Liver (tissue), 9 donors: ENCODE data around the gene RAI2. TPM values are rescaled to one million over a fixed set of nuclear protein-coding genes. Genes with fewer than 3 reads are reported as not detected.

ENCODE experiments used
- DNase-seq: peaks from one replicate; pipeline ENCODE4 v3.0.0-alpha.2; 2017; ENCODE audit warnings: low spot score
- H3K27ac ChIP-seq, 2 donors: one replicate each; pipeline ENCODE4 v1.7.0; 2013; ENCODE audit warnings: inconsistent platforms in 2 of 2, low read length in 2 of 2, control low read depth in 1 of 2, low read depth in 1 of 2, mild to moderate bottlenecking in 1 of 2
- H3K27me3 ChIP-seq, 4 donors: one replicate each; pipeline versions ENCODE4 v1.6.1 to v1.7.0; 2013; ENCODE audit warnings: low read length in 3 of 4, inconsistent platforms in 1 of 4, mild to moderate bottlenecking in 1 of 4, moderate library complexity in 1 of 4; ENCODE audit not compliant: control insufficient read depth in 4 of 4, insufficient read depth in 4 of 4
- H3K36me3 ChIP-seq, 4 donors: one replicate each; pipeline versions ENCODE4 v1.6.1 to v1.7.0; 2013; ENCODE audit warnings: low read length in 3 of 4, mild to moderate bottlenecking in 3 of 4, low read depth in 1 of 4, moderate library complexity in 1 of 4; ENCODE audit not compliant: control insufficient read depth in 4 of 4, insufficient read depth in 3 of 4
- H3K4me1 ChIP-seq, 4 donors: one replicate each; pipeline versions ENCODE4 v1.6.1 to v1.7.0; 2013; ENCODE audit warnings: low read length in 3 of 4, mild to moderate bottlenecking in 3 of 4, moderate library complexity in 1 of 4; ENCODE audit not compliant: control insufficient read depth in 4 of 4, insufficient read depth in 4 of 4
- H3K4me3 ChIP-seq, 3 donors: one replicate each; pipeline versions ENCODE4 v1.6.1 to v1.7.0; 2013; ENCODE audit warnings: low read length in 3 of 3, control low read depth in 1 of 3, low read depth in 1 of 3, mild to moderate bottlenecking in 1 of 3
- H3K9ac ChIP-seq, 2 donors: one replicate each; pipeline ENCODE4 v1.7.0; 2013; ENCODE audit warnings: low read length in 2 of 2, mild to moderate bottlenecking in 2 of 2, moderate library complexity in 2 of 2, control low read depth in 1 of 2, low read depth in 1 of 2
- H3K9me3 ChIP-seq, 4 donors: one replicate each; pipeline versions ENCODE4 v1.6.1 to v1.7.0; 2013; ENCODE audit warnings: low read length in 3 of 4; ENCODE audit not compliant: control insufficient read depth in 4 of 4
- EGR1 ChIP-seq, 2 donors: IDR thresholded peaks; 2 replicates each; pipeline ENCODE4 v1.6.1; 2016 to 2018; ENCODE audit warnings: antibody characterized with exemption in 2 of 2, low read depth in 2 of 2
- FOXA1 ChIP-seq: IDR thresholded peaks from 2 replicates; pipeline ENCODE4 v1.6.1; 2016; ENCODE audit warnings: antibody characterized with exemption
- FOXA2 ChIP-seq: IDR thresholded peaks from 2 replicates; pipeline ENCODE4 v1.6.1; 2016; ENCODE audit warnings: antibody characterized with exemption
- GABPA ChIP-seq, 2 donors: IDR thresholded peaks in 1 of 2; conservative IDR thresholded peaks in 1 of 2; 2 replicates each; pipeline ENCODE4 v1.6.1; 2016; ENCODE audit warnings: antibody characterized with exemption in 2 of 2, mild to moderate bottlenecking in 1 of 2, moderate library complexity in 1 of 2
- HNF4A ChIP-seq, 2 donors: conservative IDR thresholded peaks; 2 replicates each; pipeline ENCODE4 v1.6.1; 2016; ENCODE audit warnings: antibody characterized with exemption in 2 of 2, mild to moderate bottlenecking in 2 of 2
- HNF4G ChIP-seq: IDR thresholded peaks from 2 replicates; pipeline ENCODE4 v1.6.1; 2016; ENCODE audit warnings: antibody characterized with exemption
- JUND ChIP-seq, 2 donors: IDR thresholded peaks; 2 replicates each; pipeline ENCODE4 v1.6.1; 2016; ENCODE audit warnings: antibody characterized with exemption in 2 of 2
- NR2F2 ChIP-seq: IDR thresholded peaks from 2 replicates; pipeline ENCODE4 v1.6.1; 2016; ENCODE audit warnings: antibody characterized with exemption
- RAD21 ChIP-seq, 2 donors: IDR thresholded peaks; 2 replicates each; pipeline ENCODE4 v1.6.1; 2016; ENCODE audit warnings: antibody characterized with exemption in 2 of 2, mild to moderate bottlenecking in 2 of 2
- RXRA ChIP-seq, 2 donors: IDR thresholded peaks; 2 replicates each; pipeline ENCODE4 v1.6.1; 2017 to 2018; ENCODE audit warnings: antibody characterized with exemption in 2 of 2, mild to moderate bottlenecking in 1 of 2
- SP1 ChIP-seq: IDR thresholded peaks from 2 replicates; pipeline ENCODE4 v1.6.1; 2018; ENCODE audit warnings: antibody characterized with exemption, mild to moderate bottlenecking
- TAF1 ChIP-seq: conservative IDR thresholded peaks from 2 replicates; pipeline ENCODE4 v1.6.1; 2016; ENCODE audit warnings: antibody characterized with exemption, mild to moderate bottlenecking
- YY1 ChIP-seq: IDR thresholded peaks from 2 replicates; pipeline ENCODE4 v1.6.1; 2016; ENCODE audit warnings: antibody characterized with exemption, mild to moderate bottlenecking
- WGBS: extraction: QIAGEN DNeasy Blood & Tissue Kit; methylation state at CpG from one replicate; pipeline ENCODE4 v1.1.7; 2013; 5-methylcytosine and 5-hydroxymethylcytosine counted together
- polyA plus RNA-seq, 2 donors: library from polyadenylated mRNA; stranded (reverse) in 1 of 2; unstranded in 1 of 2; fragments of 200-250 nt in 1 of 2; fragments of >200 nt in 1 of 2; fragmentation: Nextera tagmentation in 1 of 2; extraction: Ambion mirVana in 1 of 2; gene quantifications; one replicate each; pipeline versions ENCODE4 v1.2.1 to v1.2.3, GENCODE V29; 2013 to 2015
- total RNA-seq, 2 donors: library from RNA; depleted of rRNA; stranded (reverse); fragments of >200 nt; gene quantifications; one replicate each; pipeline ENCODE4 v1.2.3, GENCODE V29; 2014
- TF ChIP-seq, protein P1 (sequence below): IDR thresholded peaks from 2 replicates; pipeline ENCODE4 v1.6.1; 2016; ENCODE audit warnings: antibody characterized with exemption
- TF ChIP-seq, protein P2 (sequence below): IDR thresholded peaks from 2 replicates; pipeline ENCODE4 v1.6.1; 2016; ENCODE audit warnings: antibody characterized with exemption, mild to moderate bottlenecking
- TF ChIP-seq, protein P3 (sequence below): IDR thresholded peaks from 2 replicates; pipeline ENCODE4 v1.6.1; 2016; ENCODE audit warnings: antibody characterized with exemption
- TF ChIP-seq, protein P4 (sequence below): fragments of 150-350 bp; IDR thresholded peaks from 2 replicates; pipeline ENCODE4 v1.5.1; 2017; ENCODE audit warnings: improper control_type of control experiment, low read depth, low read length; ENCODE audit not compliant: missing input control
- TF ChIP-seq, protein P5 (sequence below): IDR thresholded peaks from 2 replicates; pipeline ENCODE4 v1.6.1; 2016; ENCODE audit warnings: antibody characterized with exemption
- donor health status: healthy.
- donor health status: healthy.
- donor health status: healthy.
- donor health status: healthy.
- donor health status: healthy.

Gene RAI2
- total and polyA plus RNA-seq, 4 donors: 0.14 to 1.8 (median 0.97) TPM

DNA sequence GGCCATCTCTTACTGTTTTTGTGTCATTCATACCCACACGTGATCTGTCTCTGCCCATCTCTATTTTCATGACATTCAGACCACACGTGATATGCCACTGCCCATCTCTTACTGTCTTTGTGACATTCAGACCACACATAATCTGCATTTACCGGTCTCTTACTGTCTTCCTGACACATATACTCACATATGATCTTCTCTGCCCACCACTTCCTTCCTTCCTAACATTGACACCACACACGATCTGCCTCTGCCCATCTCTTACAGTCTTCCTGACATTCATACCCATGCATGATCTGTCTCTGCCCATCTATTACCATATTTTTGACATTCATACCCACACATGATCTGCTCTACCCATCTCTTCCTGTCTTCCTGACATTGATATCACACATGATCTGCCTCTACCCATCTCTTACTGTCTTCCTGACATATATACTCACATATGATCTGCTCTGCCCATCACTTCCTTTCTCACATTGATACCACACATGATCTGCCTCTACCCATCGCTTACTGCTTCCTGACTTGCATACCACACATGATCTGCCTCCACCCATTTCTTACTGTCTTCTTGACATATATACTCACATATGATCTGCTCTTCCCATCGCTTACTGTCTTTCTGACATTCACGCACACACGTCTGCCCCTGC lies 87.7 kb downstream of the RAI2 start:
- DNase-seq: no peak
- WGBS: 76% methylated on average over 8 of the region's 8 CpGs
- H3K27me3 ChIP-seq: peaks cover 0 to 2% (median 0%) of the 10 kb centered on the region in 4 donors
- H3K4me3 ChIP-seq: no peak overlapping the region
- no peak for TF ChIP-seq SP1
- no peak for TF ChIP-seq NR2F2
- TF ChIP-seq HNF4G: no peak
- no peak overlapping the region for H3K9ac ChIP-seq
- peaks cover 0 to 2% (median 0%) of the 10 kb centered on the region in 4 donors for H3K9me3 ChIP-seq
- no peaks in the 10 kb centered on the region for H3K4me1 ChIP-seq
- H3K27ac ChIP-seq: no peak overlapping the region
- H3K36me3 ChIP-seq: no peaks in the 10 kb centered on the region

DNA sequence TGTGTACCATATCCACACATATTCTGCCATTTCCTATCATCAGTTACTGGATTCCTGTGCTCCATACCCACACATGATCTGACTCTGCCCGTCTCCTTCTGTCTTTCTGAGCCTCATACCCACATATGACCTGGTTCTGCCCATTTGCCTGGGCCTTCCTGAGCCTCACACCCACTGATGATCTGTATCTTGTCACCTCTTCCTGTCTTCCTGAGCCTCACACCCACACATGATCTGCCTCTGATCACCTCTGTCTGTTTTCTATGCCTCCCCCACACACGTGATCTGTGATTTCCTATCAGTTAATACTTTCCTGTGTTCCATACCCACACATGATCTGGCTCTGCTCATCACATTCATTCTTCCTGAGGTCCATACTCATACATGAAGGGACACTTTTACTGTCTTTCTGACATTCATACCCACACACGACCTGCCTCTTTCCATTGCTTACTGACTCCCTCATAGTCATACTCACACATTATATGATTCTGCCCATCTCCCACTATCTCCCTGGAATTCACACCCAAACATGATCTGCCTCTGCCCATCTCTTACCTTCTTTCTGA lies 91.3 kb downstream of the RAI2 start:
- Histone ChIP-seq H3K9me3 (no peaks in the 10 kb centered on the region), H3K4me3 (no peak overlapping the region), H3K27me3 (peaks cover 0 to 2% (median 0%) of the 10 kb centered on the region in 4 donors), H3K4me1 (no peaks in the 10 kb centered on the region), H3K9ac (no peak overlapping the region), H3K27ac (no peak overlapping the region), H3K36me3 (no peaks in the 10 kb centered on the region)
- no peak for TF ChIP-seq FOXA1
- TF ChIP-seq RAD21 (IDR thresholded peaks at IDR 0.05): no peak
- no peak for TF ChIP-seq TAF1
- TF ChIP-seq, protein P1, sequence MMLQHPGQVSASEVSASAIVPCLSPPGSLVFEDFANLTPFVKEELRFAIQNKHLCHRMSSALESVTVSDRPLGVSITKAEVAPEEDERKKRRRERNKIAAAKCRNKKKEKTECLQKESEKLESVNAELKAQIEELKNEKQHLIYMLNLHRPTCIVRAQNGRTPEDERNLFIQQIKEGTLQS: no peak
- TF ChIP-seq, protein P2, sequence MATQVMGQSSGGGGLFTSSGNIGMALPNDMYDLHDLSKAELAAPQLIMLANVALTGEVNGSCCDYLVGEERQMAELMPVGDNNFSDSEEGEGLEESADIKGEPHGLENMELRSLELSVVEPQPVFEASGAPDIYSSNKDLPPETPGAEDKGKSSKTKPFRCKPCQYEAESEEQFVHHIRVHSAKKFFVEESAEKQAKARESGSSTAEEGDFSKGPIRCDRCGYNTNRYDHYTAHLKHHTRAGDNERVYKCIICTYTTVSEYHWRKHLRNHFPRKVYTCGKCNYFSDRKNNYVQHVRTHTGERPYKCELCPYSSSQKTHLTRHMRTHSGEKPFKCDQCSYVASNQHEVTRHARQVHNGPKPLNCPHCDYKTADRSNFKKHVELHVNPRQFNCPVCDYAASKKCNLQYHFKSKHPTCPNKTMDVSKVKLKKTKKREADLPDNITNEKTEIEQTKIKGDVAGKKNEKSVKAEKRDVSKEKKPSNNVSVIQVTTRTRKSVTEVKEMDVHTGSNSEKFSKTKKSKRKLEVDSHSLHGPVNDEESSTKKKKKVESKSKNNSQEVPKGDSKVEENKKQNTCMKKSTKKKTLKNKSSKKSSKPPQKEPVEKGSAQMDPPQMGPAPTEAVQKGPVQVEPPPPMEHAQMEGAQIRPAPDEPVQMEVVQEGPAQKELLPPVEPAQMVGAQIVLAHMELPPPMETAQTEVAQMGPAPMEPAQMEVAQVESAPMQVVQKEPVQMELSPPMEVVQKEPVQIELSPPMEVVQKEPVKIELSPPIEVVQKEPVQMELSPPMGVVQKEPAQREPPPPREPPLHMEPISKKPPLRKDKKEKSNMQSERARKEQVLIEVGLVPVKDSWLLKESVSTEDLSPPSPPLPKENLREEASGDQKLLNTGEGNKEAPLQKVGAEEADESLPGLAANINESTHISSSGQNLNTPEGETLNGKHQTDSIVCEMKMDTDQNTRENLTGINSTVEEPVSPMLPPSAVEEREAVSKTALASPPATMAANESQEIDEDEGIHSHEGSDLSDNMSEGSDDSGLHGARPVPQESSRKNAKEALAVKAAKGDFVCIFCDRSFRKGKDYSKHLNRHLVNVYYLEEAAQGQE: no peak
- TF ChIP-seq SP1: no peak
- no peak for TF ChIP-seq GABPA (IDR thresholded peaks at IDR 0.05 in 1 of 2, conservative IDR thresholded peaks at IDR 0.05 in 1 of 2)
- no peak for TF ChIP-seq HNF4G
- TF ChIP-seq NR2F2: no peak
- TF ChIP-seq, protein P3, sequence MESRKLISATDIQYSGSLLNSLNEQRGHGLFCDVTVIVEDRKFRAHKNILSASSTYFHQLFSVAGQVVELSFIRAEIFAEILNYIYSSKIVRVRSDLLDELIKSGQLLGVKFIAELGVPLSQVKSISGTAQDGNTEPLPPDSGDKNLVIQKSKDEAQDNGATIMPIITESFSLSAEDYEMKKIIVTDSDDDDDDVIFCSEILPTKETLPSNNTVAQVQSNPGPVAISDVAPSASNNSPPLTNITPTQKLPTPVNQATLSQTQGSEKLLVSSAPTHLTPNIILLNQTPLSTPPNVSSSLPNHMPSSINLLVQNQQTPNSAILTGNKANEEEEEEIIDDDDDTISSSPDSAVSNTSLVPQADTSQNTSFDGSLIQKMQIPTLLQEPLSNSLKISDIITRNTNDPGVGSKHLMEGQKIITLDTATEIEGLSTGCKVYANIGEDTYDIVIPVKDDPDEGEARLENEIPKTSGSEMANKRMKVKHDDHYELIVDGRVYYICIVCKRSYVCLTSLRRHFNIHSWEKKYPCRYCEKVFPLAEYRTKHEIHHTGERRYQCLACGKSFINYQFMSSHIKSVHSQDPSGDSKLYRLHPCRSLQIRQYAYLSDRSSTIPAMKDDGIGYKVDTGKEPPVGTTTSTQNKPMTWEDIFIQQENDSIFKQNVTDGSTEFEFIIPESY: no peak
- no peak for TF ChIP-seq YY1
- TF ChIP-seq, protein P4, sequence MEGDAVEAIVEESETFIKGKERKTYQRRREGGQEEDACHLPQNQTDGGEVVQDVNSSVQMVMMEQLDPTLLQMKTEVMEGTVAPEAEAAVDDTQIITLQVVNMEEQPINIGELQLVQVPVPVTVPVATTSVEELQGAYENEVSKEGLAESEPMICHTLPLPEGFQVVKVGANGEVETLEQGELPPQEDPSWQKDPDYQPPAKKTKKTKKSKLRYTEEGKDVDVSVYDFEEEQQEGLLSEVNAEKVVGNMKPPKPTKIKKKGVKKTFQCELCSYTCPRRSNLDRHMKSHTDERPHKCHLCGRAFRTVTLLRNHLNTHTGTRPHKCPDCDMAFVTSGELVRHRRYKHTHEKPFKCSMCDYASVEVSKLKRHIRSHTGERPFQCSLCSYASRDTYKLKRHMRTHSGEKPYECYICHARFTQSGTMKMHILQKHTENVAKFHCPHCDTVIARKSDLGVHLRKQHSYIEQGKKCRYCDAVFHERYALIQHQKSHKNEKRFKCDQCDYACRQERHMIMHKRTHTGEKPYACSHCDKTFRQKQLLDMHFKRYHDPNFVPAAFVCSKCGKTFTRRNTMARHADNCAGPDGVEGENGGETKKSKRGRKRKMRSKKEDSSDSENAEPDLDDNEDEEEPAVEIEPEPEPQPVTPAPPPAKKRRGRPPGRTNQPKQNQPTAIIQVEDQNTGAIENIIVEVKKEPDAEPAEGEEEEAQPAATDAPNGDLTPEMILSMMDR: no peak
- no peak for TF ChIP-seq EGR1 (IDR thresholded peaks at IDR 0.05; ENCODE audit: low read depth in 2 of 2)
- no peak for TF ChIP-seq RXRA (IDR thresholded peaks at IDR 0.05)
- TF ChIP-seq, protein P5, sequence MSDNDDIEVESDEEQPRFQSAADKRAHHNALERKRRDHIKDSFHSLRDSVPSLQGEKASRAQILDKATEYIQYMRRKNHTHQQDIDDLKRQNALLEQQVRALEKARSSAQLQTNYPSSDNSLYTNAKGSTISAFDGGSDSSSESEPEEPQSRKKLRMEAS: no peak
- TF ChIP-seq FOXA2: no peak
- TF ChIP-seq HNF4A (conservative IDR thresholded peaks at IDR 0.05): no peak
- no peak for TF ChIP-seq JUND (IDR thresholded peaks at IDR 0.05)
- WGBS: 68% methylated on average over 3 of the region's 3 CpGs
- no peak for DNase-seq
